Stomach (tissue), 4 donors: Measurements from ENCODE around the gene DNAJB1.

Experiments used
- EP300 ChIP-seq: sonication (generic); formaldehyde crosslinking; IDR thresholded peaks from one replicate; pipeline ENCODE4 v1.6.1; 2017; ENCODE audit warnings: antibody characterized with exemption
- POLR2A ChIP-seq, 4 donors: fragments of 450-650 bp; IDR thresholded peaks; one replicate each; pipeline ENCODE4 v1.6.1; 2016; ENCODE audit warnings: antibody characterized with exemption in 4 of 4, control low read depth in 2 of 4, mild to moderate bottlenecking in 1 of 4, moderate library complexity in 1 of 4
- POLR2AphosphoS5 ChIP-seq, 3 donors: sonication (generic); formaldehyde crosslinking; IDR thresholded peaks; one replicate each; pipeline ENCODE4 v1.6.1; 2016; ENCODE audit warnings: antibody characterized with exemption in 3 of 3
- TF ChIP-seq, protein P1 (sequence below), 7 experiments: fragments of 450-650 bp in 4 of 7; fragments of 200-600 bp in 3 of 7; sonication (generic) in 3 of 7; IDR thresholded peaks; one replicate each; pipeline ENCODE4 v1.5.1; 2016 to 2019; ENCODE audit warnings: antibody characterized with exemption in 7 of 7, control low read depth in 2 of 7, mild to moderate bottlenecking in 1 of 7

DNA sequence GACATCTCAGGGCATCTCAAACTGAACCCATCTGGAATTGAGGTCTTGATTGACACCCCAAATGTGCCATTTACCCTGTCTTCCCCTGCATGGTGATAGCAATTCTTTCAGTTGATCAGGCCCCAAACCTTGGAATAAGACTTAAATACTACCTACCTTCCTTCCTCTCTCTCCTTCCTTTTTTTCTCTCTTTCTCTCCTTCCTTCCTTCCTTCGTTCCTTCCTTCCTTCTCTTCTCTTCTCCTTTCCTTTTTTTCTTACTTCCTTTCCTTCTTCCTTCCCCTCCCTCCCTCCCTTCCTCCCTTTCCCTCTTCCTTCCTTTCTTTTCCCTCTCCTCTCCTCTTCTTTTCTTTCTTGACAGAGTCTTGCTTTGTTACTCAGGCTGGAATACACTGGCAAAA lies 14.9 kb downstream of the DNAJB1 start:
- TF ChIP-seq, protein P1, sequence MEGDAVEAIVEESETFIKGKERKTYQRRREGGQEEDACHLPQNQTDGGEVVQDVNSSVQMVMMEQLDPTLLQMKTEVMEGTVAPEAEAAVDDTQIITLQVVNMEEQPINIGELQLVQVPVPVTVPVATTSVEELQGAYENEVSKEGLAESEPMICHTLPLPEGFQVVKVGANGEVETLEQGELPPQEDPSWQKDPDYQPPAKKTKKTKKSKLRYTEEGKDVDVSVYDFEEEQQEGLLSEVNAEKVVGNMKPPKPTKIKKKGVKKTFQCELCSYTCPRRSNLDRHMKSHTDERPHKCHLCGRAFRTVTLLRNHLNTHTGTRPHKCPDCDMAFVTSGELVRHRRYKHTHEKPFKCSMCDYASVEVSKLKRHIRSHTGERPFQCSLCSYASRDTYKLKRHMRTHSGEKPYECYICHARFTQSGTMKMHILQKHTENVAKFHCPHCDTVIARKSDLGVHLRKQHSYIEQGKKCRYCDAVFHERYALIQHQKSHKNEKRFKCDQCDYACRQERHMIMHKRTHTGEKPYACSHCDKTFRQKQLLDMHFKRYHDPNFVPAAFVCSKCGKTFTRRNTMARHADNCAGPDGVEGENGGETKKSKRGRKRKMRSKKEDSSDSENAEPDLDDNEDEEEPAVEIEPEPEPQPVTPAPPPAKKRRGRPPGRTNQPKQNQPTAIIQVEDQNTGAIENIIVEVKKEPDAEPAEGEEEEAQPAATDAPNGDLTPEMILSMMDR (IDR thresholded peaks at IDR 0.05) = no peak
- TF ChIP-seq POLR2A (IDR thresholded peaks at IDR 0.05) = no peak
- TF ChIP-seq POLR2AphosphoS5 (IDR thresholded peaks at IDR 0.05) = no peak
- TF ChIP-seq EP300 = no peak
